Left cardiac atrium (tissue), 4 donors: ENCODE results near the gene POLR2J. TPM values are rescaled to one million over a fixed set of nuclear protein-coding genes. Genes with fewer than 3 reads are reported as not detected.
"Not testable (repeated sequence)": the region's sequence is repeated elsewhere in the genome, so short reads cannot be mapped to it uniquely, and the experiment has no call there.

Experiments used
- ATAC-seq, 2 donors: fragments of 200-7000 bp; cut with Tn5 transposase; one replicate each; pipeline ENCODE4 v1.9.1; 2020; ENCODE audit warnings: mild to moderate bottlenecking in 2 of 2, moderate library complexity in 2 of 2
- DNase-seq: peaks from one replicate; pipeline ENCODE4 v3.0.0-alpha.2; 2020
- intact Hi-C, 2 donors: fragments of 100-400 bp; cut with DNase I; formaldehyde crosslinking; loops; one replicate each; pipeline versions ENCODE4 v1.14.1 to v1.15.1; 2022 to 2023
- total RNA-seq, 2 donors: library from RNA; stranded (reverse); fragmentation: NEBNext Ultra II Directional; extraction: Animal tissue kit (Norgen Biotek cat#: 25700); gene quantifications; one replicate each; pipeline ENCODE4 v1.2.1, GENCODE V29; 2021
- donor health status: DM: no; HTN: yes; CAD: no.
- donor health status: DM: no; HTN: yes; CAD: no; lungs with severe emphysema.
- donor health status: DM: yes; HTN: yes; CAD: no.
- donor health status: Dilated cardiomyopathy.

POLR2J gene
- total RNA-seq, 2 donors from 2014 or later, result 42.9 to 52.7 TPM

GRCh38 chr7:102469972-102470825 lies 8.5 kb downstream of the POLR2J start:
- DNase-seq, result peak; percentile 20
- intact Hi-C loops, result no loop called here
- ATAC-seq, result no peak

GRCh38 chr7:102469351-102469971 lies 9.3 kb downstream of the POLR2J start:
- no peak for ATAC-seq
- intact Hi-C loops, result no loop called here
- peak; percentile 20 for DNase-seq

GRCh38 chr7:102468478-102469350 lies 10.0 kb downstream of the POLR2J start:
- intact Hi-C loops, result no loop called here
- DNase-seq, result peak; percentile 28

DNA sequence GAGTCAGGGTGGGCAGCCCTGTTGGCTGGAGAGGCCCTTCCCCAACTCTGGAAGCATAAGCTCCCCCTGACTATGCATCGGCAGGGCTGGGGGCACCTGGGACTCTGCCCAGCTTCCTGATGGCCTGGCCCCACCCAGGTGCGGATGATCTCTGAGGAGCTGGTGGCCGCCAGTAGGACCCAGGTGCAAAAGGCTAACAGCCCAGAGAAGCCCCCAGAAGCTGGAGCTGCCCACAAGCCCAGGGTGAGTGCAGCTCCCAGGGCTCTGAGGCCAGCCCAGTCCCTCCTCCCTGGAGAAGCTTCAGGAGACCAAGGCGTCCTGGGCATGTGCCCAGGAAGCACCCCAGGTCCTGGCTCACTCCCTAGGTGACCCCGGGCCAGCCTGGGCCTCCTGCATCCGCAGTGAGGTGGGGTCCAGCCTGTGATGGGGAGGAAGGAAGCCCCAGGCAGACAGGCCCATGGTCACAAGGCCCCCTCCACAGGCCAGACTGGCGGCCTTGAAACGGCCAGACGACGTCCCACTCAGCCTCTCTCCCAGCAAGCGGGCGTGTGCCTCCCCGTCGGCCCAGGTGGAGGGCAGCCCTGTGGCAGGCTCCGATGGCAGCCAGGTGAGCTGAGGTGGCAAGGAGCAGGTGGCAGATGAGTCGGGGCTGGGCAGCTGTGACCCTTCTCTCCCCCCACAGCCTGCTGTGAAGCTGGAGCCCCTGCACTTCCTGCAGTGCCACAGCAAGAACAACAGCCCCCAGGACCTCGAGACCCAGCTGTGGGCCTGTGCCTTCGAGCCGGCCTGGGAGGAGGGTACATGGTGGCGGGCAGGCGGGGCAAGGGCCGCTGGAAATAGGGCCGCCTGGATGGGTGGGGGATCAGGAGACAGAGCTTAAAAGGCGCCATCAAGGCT lies 10.9 kb downstream of the POLR2J start:
- intact Hi-C loops, result no loop called here
- DNase-seq, result peak; percentile 21
- ATAC-seq, result no peak

More at GRCh38 chr7:102468478-102469350, 10.0 kb downstream of the POLR2J start:
- no peak for ATAC-seq

GRCh38 chr7:102466097-102466496 lies 12.6 kb downstream of the POLR2J start:
- peak; percentile 10 for DNase-seq
- ATAC-seq, result no peak
- intact Hi-C loops, result no loop called here

- intact Hi-C loops, result no loop called here
- DNase-seq, result peak; percentile 97
- peak; percentile 96 to 98 for ATAC-seq
Measured at GRCh38 chr7:102464577-102465280, 14.0 kb downstream of the POLR2J start, which contains the start of the genes ALKBH4 and LRWD1. Gene ALKBH4 (minus strand): TSS chr7:102464863. CDS start chr7:102464836, 27 bp downstream. Gene LRWD1 (plus strand): TSS chr7:102464984. CDS start chr7:102465081, 97 bp downstream.

DNA sequence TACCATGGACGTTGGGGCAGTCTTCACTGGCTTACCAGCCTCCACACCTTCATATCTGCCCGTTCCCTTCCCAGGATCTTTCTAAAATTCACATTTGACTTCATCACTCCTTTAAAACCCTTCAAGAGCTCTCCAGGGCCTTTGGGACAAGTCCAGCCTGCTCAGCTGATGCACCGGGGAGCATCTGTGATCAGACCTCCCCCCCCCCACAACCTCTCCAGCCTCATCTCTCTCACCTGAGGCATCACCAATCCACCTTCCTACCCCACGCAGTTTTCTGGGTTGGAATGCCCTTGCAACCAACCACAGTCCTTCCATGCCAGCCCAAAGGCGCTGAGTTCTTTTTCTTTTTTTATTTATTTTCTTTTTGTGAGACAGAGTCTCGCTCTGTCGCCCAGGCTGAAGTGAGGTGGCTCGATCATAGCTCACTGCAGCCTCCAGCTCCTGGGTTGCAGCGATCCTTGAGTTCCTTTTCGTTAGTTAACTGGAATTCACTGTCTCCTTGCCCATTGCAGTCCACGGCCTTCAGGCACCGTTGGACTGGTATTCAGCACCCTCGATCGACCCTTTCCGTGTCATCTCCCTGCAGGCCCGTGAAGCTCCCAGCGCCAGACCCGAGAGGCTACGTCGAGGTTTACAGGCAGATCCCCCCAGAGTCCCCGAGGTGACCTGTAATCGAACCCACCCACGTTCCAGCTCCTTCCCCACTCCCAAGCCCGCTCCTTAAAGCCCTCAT lies 14.7 kb downstream of the POLR2J start:
- DNase-seq (no peak), ATAC-seq (peak; percentile 5 to 7)
- intact Hi-C loops, result no loop called here

DNA sequence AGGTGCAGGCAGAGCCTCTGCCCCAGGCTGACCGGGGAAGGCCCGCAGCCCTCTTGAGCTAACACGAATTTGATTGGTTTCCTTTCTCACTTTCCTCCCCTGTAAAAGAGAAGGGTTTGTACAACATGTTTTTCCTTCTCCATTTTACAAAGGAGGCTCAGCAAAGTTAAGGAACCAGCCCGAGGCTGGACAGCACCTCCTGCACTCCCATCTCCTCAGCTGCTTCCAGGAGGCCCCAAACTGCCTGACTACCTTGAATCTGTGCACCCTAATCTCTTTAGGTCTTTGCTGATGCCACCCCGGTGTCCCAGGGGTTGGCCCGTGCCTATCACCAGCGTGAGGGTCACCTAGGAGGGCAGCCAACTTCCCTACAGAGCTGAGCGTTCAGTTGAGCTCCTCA lies 18.3 kb downstream of the POLR2J start:
- ATAC-seq (no peak), DNase-seq (no peak)
- intact Hi-C loops, result no loop called here

GRCh38 chr7:102459221-102459844 lies 19.4 kb downstream of the POLR2J start:
- DNase-seq (no peak), ATAC-seq (no peak)
- intact Hi-C loops, result no loop called here

GRCh38 chr7:102457352-102457924 lies 21.3 kb downstream of the POLR2J start:
- no peak for DNase-seq
- intact Hi-C loops, result no loop called here
- ATAC-seq, result no peak

GRCh38 chr7:102456327-102456726 lies 22.4 kb downstream of the POLR2J start:
- intact Hi-C loops, result no loop called here

GRCh38 chr7:102455596-102455995 lies 23.1 kb downstream of the POLR2J start:
- no peak for ATAC-seq
- intact Hi-C loops, result no loop called here
- DNase-seq, result no peak

More at GRCh38 chr7:102456327-102456726, 22.4 kb downstream of the POLR2J start:
- ATAC-seq (no peak), DNase-seq (no peak)

DNA sequence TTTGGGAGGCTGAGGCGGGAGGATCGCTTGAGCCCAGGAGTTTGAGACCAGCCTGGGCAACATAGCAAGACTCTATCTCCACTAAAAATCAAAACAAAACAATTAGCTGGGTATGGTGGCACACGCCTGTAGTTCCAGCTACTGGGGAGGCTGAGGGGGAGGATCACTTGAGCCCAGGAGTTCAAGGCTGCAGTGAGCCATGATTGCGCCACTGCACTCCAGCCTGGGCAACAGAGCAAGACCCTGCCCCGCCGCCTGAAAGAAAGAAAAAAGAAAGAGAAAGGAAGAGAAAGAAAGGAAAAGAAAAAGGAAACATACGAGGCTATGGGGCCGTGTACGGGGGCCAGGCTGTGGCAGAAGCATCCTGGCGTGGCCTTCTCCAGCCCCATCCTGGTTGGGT lies 23.8 kb downstream of the POLR2J start:
- intact Hi-C loops, ATAC-seq, DNase-seq: not testable (repeated sequence)

DNA sequence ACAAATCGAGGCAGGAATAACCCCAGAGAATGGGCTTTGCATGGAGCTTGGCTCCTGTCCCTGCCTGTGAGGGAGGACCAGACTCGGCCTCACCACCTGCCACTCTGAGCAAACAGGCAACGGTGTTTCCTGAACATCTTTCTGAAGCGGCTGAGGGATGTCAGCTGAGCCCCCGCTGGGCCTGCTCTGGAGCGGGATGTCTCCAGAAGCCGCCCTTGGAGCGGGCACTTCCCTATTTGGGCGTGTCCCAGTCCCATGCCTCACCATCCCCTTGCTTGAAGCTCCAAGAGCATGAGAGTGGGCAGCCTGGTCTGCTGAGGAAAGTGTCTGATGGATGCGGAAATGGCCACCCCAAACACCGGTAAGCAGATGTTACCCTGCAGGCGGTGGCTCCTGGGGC lies 24.3 kb downstream of the POLR2J start:
- ATAC-seq (no peak), DNase-seq (no peak)
- intact Hi-C loops, result no loop called here

DNA sequence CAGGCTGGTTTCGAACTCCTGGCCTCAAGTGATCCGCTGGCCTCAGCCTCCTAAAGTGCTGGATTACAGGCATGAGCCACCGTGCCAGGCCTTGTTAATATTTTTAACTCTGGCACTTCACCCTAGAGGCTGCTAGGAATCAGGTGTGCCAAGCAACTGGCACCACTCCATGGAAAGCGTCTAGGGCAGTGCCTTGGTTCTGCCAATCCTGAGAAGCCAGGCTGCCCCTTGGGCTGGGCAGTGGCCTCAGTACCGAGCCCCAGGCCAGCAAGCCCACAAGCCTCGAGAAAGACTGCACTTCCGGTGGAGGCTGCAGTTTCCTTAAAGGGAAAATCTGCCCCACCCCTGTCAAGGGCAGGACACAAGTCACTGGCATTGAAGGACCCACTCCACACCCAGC lies 25.4 kb downstream of the POLR2J start:
- peak; percentile 6 to 47 for ATAC-seq
- intact Hi-C loops, result no loop called here
- DNase-seq, result no peak

GRCh38 chr7:102452451-102452850 lies 26.3 kb downstream of the POLR2J start:
- no peak for ATAC-seq
- intact Hi-C loops, result no loop called here
- DNase-seq, result no peak
